Neuronal stem cell (in vitro differentiated cells): Measurements from ENCODE around the gene CCDC80.

Experiments
- DNase-seq: peaks from one replicate; pipeline ENCODE4 v3.0.0-alpha.2; 2013; ENCODE audit warnings: low spot score
- H2AFZ ChIP-seq: one replicate; pipeline ENCODE4 v1.6.1; 2013; ENCODE audit warnings: mild to moderate bottlenecking, low read length, inconsistent platforms
- H2AK5ac ChIP-seq: 2 replicates; pipeline ENCODE4 v1.6.1; 2013; ENCODE audit warnings: low read depth, mild to moderate bottlenecking, inconsistent platforms, low read length, moderate library complexity, mixed read lengths
- H2BK120ac ChIP-seq: 2 replicates; pipeline ENCODE4 v1.6.1; 2013; ENCODE audit warnings: low read depth, mild to moderate bottlenecking, inconsistent platforms, low read length, moderate library complexity, mixed read lengths
- H2BK12ac ChIP-seq: one replicate; pipeline ENCODE4 v1.6.1; 2013; ENCODE audit warnings: low read length, inconsistent platforms
- H2BK15ac ChIP-seq: 2 replicates; pipeline ENCODE4 v1.6.1; 2013; ENCODE audit warnings: mild to moderate bottlenecking, low read length, inconsistent platforms, mixed read lengths
- H2BK5ac ChIP-seq: one replicate; pipeline ENCODE4 v1.6.1; 2013; ENCODE audit warnings: inconsistent platforms, mild to moderate bottlenecking, low read length, moderate library complexity
- H3K14ac ChIP-seq: one replicate; pipeline ENCODE4 v1.6.1; 2013; ENCODE audit warnings: low read length, inconsistent platforms
- H3K18ac ChIP-seq: 2 replicates; pipeline ENCODE4 v1.6.1; 2013; ENCODE audit warnings: low read length, inconsistent platforms
- H3K23ac ChIP-seq: 2 replicates; pipeline ENCODE4 v1.6.1; 2013; ENCODE audit warnings: low read depth, mild to moderate bottlenecking, mixed read lengths, low read length, inconsistent platforms; ENCODE audit not compliant: poor library complexity
- H3K27ac ChIP-seq: replicated peaks from 3 replicates; pipeline ENCODE4 v1.5.1; 2013; ENCODE audit warnings: low read length, inconsistent platforms
- H3K27me3 ChIP-seq, 3 experiments: 2 replicates each; pipeline ENCODE4 v1.6.1; 2013; ENCODE audit warnings: low read length in 3 of 3, mild to moderate bottlenecking in 2 of 3, inconsistent platforms in 1 of 3, low read depth in 1 of 3, mixed read lengths in 1 of 3, moderate library complexity in 1 of 3; ENCODE audit not compliant: control insufficient read depth in 3 of 3, insufficient read depth in 3 of 3
- H3K36me3 ChIP-seq, 2 donors: replicated peaks in 1 of 2; 2 replicates each; pipeline ENCODE4 v1.6.1; 2013; ENCODE audit warnings: low read length in 2 of 2; ENCODE audit not compliant: control insufficient read depth in 2 of 2, insufficient read depth in 2 of 2
- H3K4ac ChIP-seq: 2 replicates; pipeline ENCODE4 v1.6.1; 2013; ENCODE audit warnings: inconsistent platforms, mild to moderate bottlenecking, low read length, moderate library complexity
- H3K4me1 ChIP-seq, 2 donors: 1 replicate in 1 of 2; 2 replicates in 1 of 2; pipeline ENCODE4 v1.6.1; 2013; ENCODE audit warnings: low read length in 2 of 2, low read depth in 1 of 2; ENCODE audit not compliant: control insufficient read depth in 2 of 2, insufficient read depth in 1 of 2
- H3K4me2 ChIP-seq: one replicate; pipeline ENCODE4 v1.6.1; 2013; ENCODE audit warnings: mild to moderate bottlenecking, low read length, inconsistent platforms; ENCODE audit not compliant: insufficient read depth, poor library complexity, severe bottlenecking
- H3K4me3 ChIP-seq, 2 donors: 2 replicates each; pipeline ENCODE4 v1.5.1; 2013; ENCODE audit warnings: low read length in 2 of 2, mild to moderate bottlenecking in 2 of 2, inconsistent platforms in 1 of 2, moderate library complexity in 1 of 2
- H3K79me1 ChIP-seq: one replicate; pipeline ENCODE4 v1.6.1; 2013; ENCODE audit warnings: low read depth, mild to moderate bottlenecking, inconsistent platforms, low read length, moderate library complexity
- H3K9ac ChIP-seq: one replicate; pipeline ENCODE4 v1.6.1; 2013; ENCODE audit warnings: mild to moderate bottlenecking, low read depth, low read length, inconsistent platforms; ENCODE audit not compliant: poor library complexity
- H3K9me3 ChIP-seq, 2 donors: replicated peaks in 1 of 2; 2 replicates each; pipeline versions ENCODE3 to v1.6.1; 2013; ENCODE audit warnings: low read length in 2 of 2, mild to moderate bottlenecking in 2 of 2, inconsistent platforms in 1 of 2, low read depth in 1 of 2, mixed read lengths in 1 of 2, moderate library complexity in 1 of 2; ENCODE audit not compliant: control insufficient read depth in 2 of 2, insufficient read depth in 1 of 2
- H4K8ac ChIP-seq: one replicate; pipeline ENCODE4 v1.6.1; 2013; ENCODE audit warnings: low read depth, mild to moderate bottlenecking, inconsistent platforms, low read length, moderate library complexity
- H4K91ac ChIP-seq: one replicate; pipeline ENCODE4 v1.6.1; 2013; ENCODE audit warnings: low read length, low read depth, mild to moderate bottlenecking, inconsistent platforms; ENCODE audit not compliant: poor library complexity
- WGBS, 2 donors: extraction: QIAGEN DNeasy Blood & Tissue Kit; methylation state at CpG; one replicate each; pipeline ENCODE4 v1.1.7; 2013; ENCODE audit warnings: missing lambda C conversion rate in 2 of 2, mixed read lengths in 1 of 2; ENCODE audit not compliant: insufficient read length in 2 of 2, insufficient replicate concordance in 1 of 2; ENCODE audit errors: extremely low coverage in 2 of 2; 5-methylcytosine and 5-hydroxymethylcytosine counted together

CCDC80 gene

GRCh38 chr3:112649478-112649735 is 8.5 kb upstream of the CCDC80 start:
- Histone ChIP-seq H4K8ac (no peak overlapping the region), H3K23ac (no peak overlapping the region), H3K4ac (no peak overlapping the region), H3K9me3 (no peaks in the 10 kb centered on the region), H3K4me3 (no peak overlapping the region), H2AFZ (no peak overlapping the region), H4K91ac (no peak overlapping the region), H3K4me2 (no peak overlapping the region), H3K79me1 (no peaks in the 10 kb centered on the region), H3K14ac (no peak overlapping the region), H3K4me1 (peaks cover 7 to 9% of the 10 kb centered on the region in 2 donors), H2BK120ac (no peak overlapping the region), H3K18ac (no peak overlapping the region), H3K36me3 (no peaks in the 10 kb centered on the region), H3K27me3 (no peaks in the 10 kb centered on the region), H2BK15ac (no peak overlapping the region), H2BK12ac (no peak overlapping the region), H3K9ac (no peak overlapping the region), H3K27ac (no peak overlapping the region), H2AK5ac (no peak overlapping the region), H2BK5ac (no peak overlapping the region)
- WGBS, 2 donors: no CpG with 5 or more reads among the region's 1 CpG
- no peak for DNase-seq

GRCh38 chr3:112647122-112647521 is 6.2 kb upstream of the CCDC80 start:
- DNase-seq: no peak
- Histone ChIP-seq H2AFZ (peak overlapping the region; percentile 42), H3K4ac (no peak overlapping the region), H3K23ac (no peak overlapping the region), H2BK15ac (no peak overlapping the region), H2BK120ac (no peak overlapping the region), H2BK5ac (no peak overlapping the region), H3K4me3 (no peak overlapping the region), H3K4me2 (no peak overlapping the region), H4K8ac (no peak overlapping the region), H3K9me3 (no peaks in the 10 kb centered on the region), H2BK12ac (no peak overlapping the region), H3K27ac (peak overlapping the region; percentile 36), H4K91ac (no peak overlapping the region), H3K14ac (no peak overlapping the region), H3K27me3 (no peaks in the 10 kb centered on the region), H3K4me1 (peaks cover 7 to 9% of the 10 kb centered on the region in 2 donors), H3K79me1 (no peaks in the 10 kb centered on the region), H3K9ac (no peak overlapping the region), H3K36me3 (no peaks in the 10 kb centered on the region), H2AK5ac (no peak overlapping the region), H3K18ac (no peak overlapping the region)
- no CpG with 5 or more reads among the region's 5 CpGs for WGBS, 2 donors

GRCh38 chr3:112646623-112647022 is 5.7 kb upstream of the CCDC80 start:
- no peaks in the 10 kb centered on the region for H3K79me1 ChIP-seq
- H3K4me1 ChIP-seq: peaks cover 10 to 14% of the 10 kb centered on the region in 2 donors
- no peak overlapping the region for H3K4me3 ChIP-seq
- no peak overlapping the region for H4K8ac ChIP-seq
- H2AK5ac ChIP-seq: no peak overlapping the region
- H3K27ac ChIP-seq: no peak overlapping the region
- no peak overlapping the region for H3K9ac ChIP-seq
- no peak overlapping the region for H3K4ac ChIP-seq
- no peak overlapping the region for H3K4me2 ChIP-seq
- no peak for DNase-seq
- no peaks in the 10 kb centered on the region for H3K27me3 ChIP-seq
- H3K9me3 ChIP-seq: no peaks in the 10 kb centered on the region
- H3K18ac ChIP-seq: no peak overlapping the region
- H2BK12ac ChIP-seq: no peak overlapping the region
- H2BK5ac ChIP-seq: no peak overlapping the region
- no peak overlapping the region for H4K91ac ChIP-seq
- H2BK15ac ChIP-seq: no peak overlapping the region
- H3K23ac ChIP-seq: no peak overlapping the region
- WGBS, 2 donors: no CpG with 5 or more reads among the region's 7 CpGs
- H2AFZ ChIP-seq: no peak overlapping the region
- no peak overlapping the region for H2BK120ac ChIP-seq
- H3K36me3 ChIP-seq: no peaks in the 10 kb centered on the region
- no peak overlapping the region for H3K14ac ChIP-seq

DNA sequence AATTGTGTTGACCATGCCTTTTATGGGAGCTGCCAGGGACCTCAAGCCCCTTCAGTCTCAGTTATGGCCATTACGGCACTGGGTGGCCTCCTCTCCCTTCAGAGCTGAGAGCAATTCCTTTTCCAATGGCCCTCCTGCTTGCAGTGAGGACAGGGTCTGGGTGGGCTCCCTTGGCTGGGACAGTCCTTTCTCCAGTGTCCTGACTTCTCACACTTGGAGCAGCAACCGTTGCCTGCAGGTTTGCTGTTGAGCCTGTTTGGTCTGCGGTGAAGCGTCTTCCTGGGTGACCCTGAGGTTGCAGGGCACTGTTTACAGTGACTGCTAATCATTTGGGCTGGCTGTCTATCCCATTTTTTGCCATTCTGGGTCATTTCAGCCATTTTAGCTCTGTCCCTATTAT is 3.5 kb upstream of the CCDC80 start:
- no peak overlapping the region for H4K91ac ChIP-seq
- H2BK12ac ChIP-seq: peak overlapping the region; percentile 2
- WGBS, 2 donors: no CpG with 5 or more reads among the region's 4 CpGs
- peaks cover 0 to under 1% of the 10 kb centered on the region in 2 donors for H3K9me3 ChIP-seq
- no peak overlapping the region for H2AK5ac ChIP-seq
- no peak overlapping the region for H3K27ac ChIP-seq
- H3K4ac ChIP-seq: no peak overlapping the region
- H4K8ac ChIP-seq: no peak overlapping the region
- H2BK120ac ChIP-seq: no peak overlapping the region
- no peaks in the 10 kb centered on the region for H3K27me3 ChIP-seq
- H2BK5ac ChIP-seq: no peak overlapping the region
- H3K36me3 ChIP-seq: peaks cover 0 to under 1% of the 10 kb centered on the region in 2 donors
- no peak overlapping the region for H3K9ac ChIP-seq
- no peak overlapping the region for H3K23ac ChIP-seq
- no peaks in the 10 kb centered on the region for H3K79me1 ChIP-seq
- H3K4me3 ChIP-seq: peak overlapping the region in 1 of 2 donors; percentile 23
- H3K18ac ChIP-seq: peak overlapping the region; percentile 6
- no peak for DNase-seq
- H3K14ac ChIP-seq: no peak overlapping the region
- H2BK15ac ChIP-seq: no peak overlapping the region
- H2AFZ ChIP-seq: peak overlapping the region; percentile 36
- peaks cover 16 to 22% of the 10 kb centered on the region in 2 donors for H3K4me1 ChIP-seq
- no peak overlapping the region for H3K4me2 ChIP-seq
